Hindlimb muscle (tissue), 1 donor: ENCODE data around the gene POLR1B. TPM values are rescaled to one million over a fixed set of nuclear protein-coding genes. Genes with fewer than 3 reads are reported as not detected.
"Not testable (repeated sequence)": the region's sequence is repeated elsewhere in the genome, so short reads cannot be mapped to it uniquely, and the experiment has no call there.

Experiments
- DNase-seq: peaks from one replicate; pipeline ENCODE4 v3.0.0-alpha.2; 2013
- polyA plus RNA-seq: library from polyadenylated mRNA; unstranded; fragments of 120-200 nt; gene quantifications from one replicate; pipeline ENCODE4 v1.2.1, GENCODE V29; 2013; ENCODE audit not compliant: insufficient read length

POLR1B gene
- polyA plus RNA-seq, 1 donor, result 12.8 TPM

GRCh38 chr2:112541315-112542122 is 746 bp upstream of the POLR1B start:
- no peak for DNase-seq

- DNase-seq, result no peak
Observed at GRCh38 chr2:112542984-112543661, 858 bp downstream of the POLR1B start.

GRCh38 chr2:112547333-112547732 is 5.1 kb downstream of the POLR1B start:
- no peak for DNase-seq

GRCh38 chr2:112548980-112549379 is 6.7 kb downstream of the POLR1B start:
- no peak for DNase-seq

GRCh38 chr2:112566104-112566503 is 23.8 kb downstream of the POLR1B start:
- DNase-seq, result no peak

GRCh38 chr2:112566508-112566907 is 24.2 kb downstream of the POLR1B start:
- not testable (repeated sequence) for DNase-seq

- no peak for DNase-seq
Observed at GRCh38 chr2:112572005-112572404, 29.7 kb downstream of the POLR1B start.

GRCh38 chr2:112577756-112578155 is 35.5 kb downstream of the POLR1B start:
- DNase-seq, result peak; percentile 23

- no peak for DNase-seq
Observed at GRCh38 chr2:112579241-112579640, 37.0 kb downstream of the POLR1B start.

- DNase-seq, result no peak
Observed at GRCh38 chr2:112580084-112580483, 37.8 kb downstream of the POLR1B start.

- peak; percentile 61 for DNase-seq
Observed at GRCh38 chr2:112582314-112582746, 40.1 kb downstream of the POLR1B start.

GRCh38 chr2:112583497-112584133 is 41.4 kb downstream of the POLR1B start:
- DNase-seq, result peak; percentile 9

GRCh38 chr2:112584134-112584890 is 42.0 kb downstream of the POLR1B start, which contains the start of gene CHCHD5:
CHCHD5 (plus strand) TSS chr2:112584609; CDS start chr2:112584648, 39 bp downstream.
- DNase-seq, result peak; percentile 93

GRCh38 chr2:112584891-112585250 is 42.6 kb downstream of the POLR1B start:
- DNase-seq, result no peak

- DNase-seq, result no peak
Observed at GRCh38 chr2:112585400-112585799, 43.1 kb downstream of the POLR1B start.

GRCh38 chr2:112585873-112586464 is 43.7 kb downstream of the POLR1B start:
- no peak for DNase-seq

GRCh38 chr2:112588611-112589045 is 46.4 kb downstream of the POLR1B start:
- no peak for DNase-seq

GRCh38 chr2:112591413-112591812 is 49.1 kb downstream of the POLR1B start:
- no peak for DNase-seq

- no peak for DNase-seq
Observed at GRCh38 chr2:112593736-112594135, 51.5 kb downstream of the POLR1B start.

- no peak for DNase-seq
Observed at GRCh38 chr2:112597537-112598322, 55.5 kb downstream of the POLR1B start.

GRCh38 chr2:112600634-112601033 is 58.4 kb downstream of the POLR1B start:
- no peak for DNase-seq
